ENCODE results near the gene ZNF544. TPM values are rescaled to one million over a fixed set of nuclear protein-coding genes. Genes with fewer than 3 reads are reported as not detected.

Gene ZNF544
- total and polyA plus RNA-seq, 2 of the 8 experiments (the other 6 are each of a cell fraction or from before 2014, with no cell fraction given) = 48.8 to 60.8 TPM

DNA sequence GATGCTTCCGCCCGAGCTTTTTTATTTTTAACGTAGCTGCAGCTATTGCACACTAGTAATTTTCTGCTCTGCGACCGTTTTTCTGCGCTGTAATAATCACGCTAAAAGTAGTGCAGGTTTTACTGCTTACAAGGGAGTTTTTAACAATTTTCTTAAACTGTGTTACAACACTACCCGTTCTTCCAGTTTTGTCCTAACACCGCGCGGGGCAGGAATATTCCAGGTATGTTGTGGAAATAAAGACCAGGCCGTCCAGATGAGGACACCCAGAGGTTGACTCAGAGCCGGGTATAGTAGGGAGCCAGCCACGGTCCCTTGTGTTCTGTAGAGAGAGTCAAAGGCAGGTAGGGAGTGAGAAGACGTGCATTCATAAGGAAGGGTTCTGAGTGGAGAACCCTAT is 24.1 kb upstream of the ZNF544 start (continued):
- TF ChIP-seq, protein P1, sequence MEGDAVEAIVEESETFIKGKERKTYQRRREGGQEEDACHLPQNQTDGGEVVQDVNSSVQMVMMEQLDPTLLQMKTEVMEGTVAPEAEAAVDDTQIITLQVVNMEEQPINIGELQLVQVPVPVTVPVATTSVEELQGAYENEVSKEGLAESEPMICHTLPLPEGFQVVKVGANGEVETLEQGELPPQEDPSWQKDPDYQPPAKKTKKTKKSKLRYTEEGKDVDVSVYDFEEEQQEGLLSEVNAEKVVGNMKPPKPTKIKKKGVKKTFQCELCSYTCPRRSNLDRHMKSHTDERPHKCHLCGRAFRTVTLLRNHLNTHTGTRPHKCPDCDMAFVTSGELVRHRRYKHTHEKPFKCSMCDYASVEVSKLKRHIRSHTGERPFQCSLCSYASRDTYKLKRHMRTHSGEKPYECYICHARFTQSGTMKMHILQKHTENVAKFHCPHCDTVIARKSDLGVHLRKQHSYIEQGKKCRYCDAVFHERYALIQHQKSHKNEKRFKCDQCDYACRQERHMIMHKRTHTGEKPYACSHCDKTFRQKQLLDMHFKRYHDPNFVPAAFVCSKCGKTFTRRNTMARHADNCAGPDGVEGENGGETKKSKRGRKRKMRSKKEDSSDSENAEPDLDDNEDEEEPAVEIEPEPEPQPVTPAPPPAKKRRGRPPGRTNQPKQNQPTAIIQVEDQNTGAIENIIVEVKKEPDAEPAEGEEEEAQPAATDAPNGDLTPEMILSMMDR (IDR thresholded peaks at IDR 0.05; ENCODE audit: control extremely low read depth in 1 of 3, insufficient read depth in 1 of 3, low read depth in 1 of 3, low read length in 3 of 3) = no peak

All from H1 (cell line).